GM19099 (cell line): ENCODE data around the gene HSPA1L.

Experiments used
- POLR2A ChIP-seq: IDR thresholded peaks from 3 replicates; pipeline ENCODE4 v1.6.1; 2011; ENCODE audit warnings: low read depth; ENCODE audit not compliant: insufficient read length; ENCODE audit errors: extremely low read depth

The HSPA1L gene

DNA sequence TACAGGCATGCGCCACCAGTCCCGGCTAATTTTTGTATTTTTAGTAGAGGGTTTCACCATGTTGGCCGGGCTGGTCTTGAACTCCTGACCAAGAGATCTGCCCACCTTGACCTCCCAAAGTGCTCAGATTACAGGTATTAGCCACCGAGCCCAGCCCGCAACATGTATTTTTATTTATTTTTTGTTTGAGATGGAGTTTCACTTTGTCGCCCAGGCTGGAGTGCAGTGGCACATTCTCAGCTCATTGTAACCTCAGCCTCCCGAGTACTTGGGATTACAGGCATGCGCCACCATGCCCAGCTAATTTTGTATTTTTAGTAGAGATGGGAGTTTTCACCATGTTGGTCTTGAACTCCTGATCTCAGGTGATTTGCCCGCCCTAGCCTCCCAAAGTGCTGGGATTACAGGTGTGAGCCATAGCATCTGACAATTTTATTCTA lies 23.1 kb upstream of the HSPA1L start:
- TF ChIP-seq POLR2A = peak; percentile 16

DNA sequence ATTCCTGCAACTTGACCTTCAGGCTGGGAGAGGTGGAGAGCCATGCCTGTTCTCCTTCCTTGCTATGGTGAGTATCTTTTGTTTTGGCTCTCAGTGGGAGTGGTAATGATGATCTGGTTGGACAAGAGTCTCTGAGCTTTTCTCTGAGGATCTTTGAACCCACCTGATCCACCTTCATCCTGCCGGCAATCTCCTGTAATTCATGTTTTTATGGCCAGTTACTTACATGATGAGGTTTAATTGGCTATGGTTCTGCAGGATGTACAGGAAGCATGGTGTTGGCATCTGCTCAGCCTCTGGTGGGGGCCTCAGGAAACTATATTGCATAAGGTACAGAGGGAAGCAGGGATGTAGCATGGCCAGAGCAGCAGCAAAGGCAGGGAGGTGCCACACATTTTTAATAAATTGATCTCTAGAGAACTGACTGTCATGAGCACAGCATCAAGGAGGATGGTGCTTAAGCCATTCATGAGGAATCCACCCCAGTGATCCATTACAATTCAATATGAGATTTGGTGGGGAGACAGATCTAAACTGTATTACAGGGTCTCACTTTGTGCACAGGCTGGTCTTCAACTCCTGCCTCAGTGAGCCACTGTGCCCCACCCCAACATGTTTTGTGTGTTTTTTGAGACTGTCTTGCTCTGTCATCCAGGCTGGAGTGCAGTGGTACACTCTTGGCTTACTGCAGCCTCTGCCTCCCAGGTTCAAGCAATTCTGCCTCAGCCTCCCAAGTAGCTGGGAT lies 22.5 kb upstream of the HSPA1L start:
- TF ChIP-seq POLR2A = no peak

DNA sequence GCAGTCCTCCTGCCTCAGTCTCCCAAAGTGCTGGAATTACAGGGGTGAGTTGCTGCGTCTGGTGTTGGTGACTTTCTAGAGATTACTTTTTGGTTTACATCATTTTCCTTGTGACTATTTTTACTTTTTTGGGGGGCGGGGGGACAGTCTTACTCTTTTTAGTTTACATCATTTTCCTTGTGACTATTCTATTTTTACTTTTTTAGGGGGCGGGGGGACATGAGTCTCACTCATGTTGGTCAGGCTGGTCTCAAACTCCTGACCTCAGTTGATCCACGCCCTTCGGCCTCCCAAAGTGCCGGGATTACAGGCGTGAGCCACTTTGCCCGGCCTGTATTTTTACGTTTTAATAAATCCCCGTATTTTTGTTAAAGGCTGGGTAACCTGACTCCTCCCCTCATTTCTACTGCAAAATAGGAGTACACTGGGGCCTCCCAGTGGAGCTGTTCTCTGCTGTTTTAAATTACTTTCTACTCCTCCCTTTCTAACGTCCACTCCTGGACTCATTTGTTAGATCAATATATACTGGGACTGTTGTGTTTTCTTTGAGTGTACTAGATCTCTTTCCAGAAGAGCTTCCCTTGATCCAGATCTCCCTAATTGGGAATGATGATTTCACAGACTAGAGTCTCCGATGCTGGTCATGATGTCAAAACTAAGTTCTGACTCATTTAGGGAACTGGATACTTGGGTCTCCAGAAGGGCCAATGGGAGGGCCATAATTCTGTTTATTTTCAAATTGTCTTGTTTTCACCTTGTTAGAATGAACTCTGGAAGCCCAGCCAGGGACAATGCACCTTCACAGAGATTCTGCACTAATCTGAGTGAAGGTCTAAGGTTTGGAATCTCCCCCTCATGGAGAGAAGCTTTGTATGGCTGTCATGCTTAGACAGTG lies 21.6 kb upstream of the HSPA1L start:
- no peak for TF ChIP-seq POLR2A

DNA sequence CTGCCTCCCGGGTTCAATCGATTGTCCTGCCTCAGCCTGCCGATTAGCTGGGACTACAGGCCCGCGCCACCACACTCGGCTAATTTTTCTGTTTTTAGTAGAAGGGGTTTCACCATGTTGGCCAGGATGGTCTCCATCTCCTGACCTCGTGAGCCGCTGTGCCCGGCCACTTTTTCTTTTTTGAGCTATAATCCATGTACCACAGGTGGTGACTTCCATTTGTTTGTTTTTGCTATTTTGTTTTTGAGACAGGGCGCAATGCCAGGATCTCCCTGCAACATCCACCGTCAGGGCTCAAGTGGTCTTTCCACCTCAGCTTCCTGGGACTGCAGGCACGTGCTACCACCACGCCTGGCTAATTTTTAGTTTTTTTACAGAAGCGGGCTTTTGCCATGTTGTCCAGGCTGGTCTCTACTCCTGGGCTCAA lies 21.0 kb upstream of the HSPA1L start:
- TF ChIP-seq POLR2A = no peak

DNA sequence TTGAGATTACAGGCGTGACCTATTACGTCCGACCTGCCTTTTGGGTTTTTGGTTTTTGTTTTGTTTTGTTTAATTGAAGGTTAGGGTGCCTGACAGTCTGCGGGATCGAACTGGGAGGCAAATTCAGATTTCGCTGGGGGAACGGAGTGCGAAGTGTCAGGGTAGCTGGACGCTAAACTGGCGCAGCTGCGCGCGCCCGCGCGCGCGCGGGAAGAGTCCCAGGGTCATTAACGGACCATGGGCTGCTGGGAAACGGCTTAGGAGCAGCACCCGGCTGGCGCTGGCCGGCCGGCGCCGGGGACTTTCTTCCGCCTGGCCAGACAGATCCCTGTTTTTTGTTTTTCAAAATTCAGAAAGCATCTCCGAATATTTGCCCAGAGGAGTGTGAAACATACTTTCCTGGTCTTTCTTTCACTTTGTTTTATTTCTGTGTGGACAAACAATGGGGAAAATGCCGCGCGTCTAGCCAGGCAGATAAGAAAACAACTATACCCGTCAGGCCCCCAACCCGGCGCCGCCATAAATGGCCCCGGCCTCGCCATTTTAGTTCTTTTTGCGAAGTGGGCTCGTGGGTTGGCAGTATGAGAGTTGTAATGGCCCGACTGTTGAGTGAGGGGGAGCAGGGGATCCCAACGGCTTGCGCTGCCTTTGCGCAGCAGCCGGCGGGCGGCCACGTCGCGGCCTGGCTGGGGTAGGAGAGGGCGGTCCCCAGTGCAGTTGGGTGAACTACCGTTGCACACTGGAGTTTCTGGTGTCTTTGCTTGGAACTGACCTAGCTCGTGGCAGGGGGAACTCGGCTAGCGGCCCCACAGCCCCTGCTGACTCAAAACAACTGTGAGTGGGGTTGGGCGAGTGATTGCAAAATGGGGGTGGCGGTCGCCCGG lies 19.5 kb upstream of the HSPA1L start:
- TF ChIP-seq POLR2A = peak; percentile 99

DNA sequence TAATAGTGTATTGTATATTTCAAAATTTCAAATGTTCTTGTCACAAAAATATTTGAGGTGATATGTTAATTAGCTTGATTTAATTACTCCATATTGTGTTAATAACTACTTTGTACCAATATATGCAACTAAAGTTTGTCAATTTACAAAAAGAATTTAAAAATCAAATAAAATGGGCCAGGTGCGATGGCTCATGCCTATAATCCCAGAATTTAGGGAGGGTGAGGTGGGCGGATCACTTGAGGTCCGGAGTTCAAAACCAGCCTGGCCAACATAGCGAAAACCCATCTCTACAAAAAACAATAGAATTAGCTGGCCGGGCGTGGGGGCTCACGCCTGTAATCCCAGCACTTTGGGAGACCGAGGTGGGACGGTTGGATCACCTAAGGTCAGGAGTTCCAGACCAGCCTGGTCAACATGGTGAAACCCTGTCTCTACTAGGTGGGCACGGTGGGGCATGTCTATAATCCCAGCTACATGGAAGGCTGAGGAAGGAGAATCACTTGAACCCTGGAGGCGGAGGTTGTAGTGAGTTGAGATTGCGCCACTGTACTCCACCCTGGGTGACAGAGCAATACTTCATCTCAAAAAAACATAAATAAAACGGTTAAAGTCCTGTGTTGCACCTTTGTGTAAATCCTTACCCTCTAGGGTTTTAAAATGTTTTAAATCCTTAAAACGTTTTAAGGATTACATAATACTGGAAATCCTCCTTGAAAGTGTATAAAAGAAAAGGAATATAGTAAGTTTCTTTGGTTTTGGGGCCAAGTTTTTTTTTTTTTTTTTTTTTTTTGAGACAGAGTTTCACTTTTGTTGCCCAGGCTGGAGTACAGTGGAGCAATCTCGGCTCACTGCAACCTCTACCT lies 16.5 kb upstream of the HSPA1L start:
- TF ChIP-seq POLR2A = no peak

DNA sequence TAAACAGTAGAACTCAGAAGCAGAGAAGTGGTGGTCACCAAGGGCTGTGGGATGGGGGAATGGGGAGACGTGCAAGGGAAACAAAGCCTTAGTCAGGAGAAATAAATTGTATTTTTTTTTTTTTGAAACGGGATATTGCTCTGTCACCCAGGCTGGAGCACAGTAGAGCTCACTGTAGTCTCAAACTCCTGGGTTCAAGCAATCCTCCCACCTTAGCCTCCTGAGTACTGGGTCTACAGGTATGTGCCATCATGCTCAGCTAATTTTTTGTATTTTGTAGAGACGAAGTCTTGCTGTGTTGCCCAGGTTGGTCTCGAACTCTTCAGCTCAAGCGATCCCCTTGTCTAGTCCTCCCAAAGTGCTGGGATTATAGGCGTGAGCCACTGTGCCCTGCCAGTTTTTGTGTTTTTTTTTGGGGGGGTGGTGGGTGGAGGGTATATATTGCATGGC lies 15.8 kb upstream of the HSPA1L start:
- TF ChIP-seq POLR2A = no peak

DNA sequence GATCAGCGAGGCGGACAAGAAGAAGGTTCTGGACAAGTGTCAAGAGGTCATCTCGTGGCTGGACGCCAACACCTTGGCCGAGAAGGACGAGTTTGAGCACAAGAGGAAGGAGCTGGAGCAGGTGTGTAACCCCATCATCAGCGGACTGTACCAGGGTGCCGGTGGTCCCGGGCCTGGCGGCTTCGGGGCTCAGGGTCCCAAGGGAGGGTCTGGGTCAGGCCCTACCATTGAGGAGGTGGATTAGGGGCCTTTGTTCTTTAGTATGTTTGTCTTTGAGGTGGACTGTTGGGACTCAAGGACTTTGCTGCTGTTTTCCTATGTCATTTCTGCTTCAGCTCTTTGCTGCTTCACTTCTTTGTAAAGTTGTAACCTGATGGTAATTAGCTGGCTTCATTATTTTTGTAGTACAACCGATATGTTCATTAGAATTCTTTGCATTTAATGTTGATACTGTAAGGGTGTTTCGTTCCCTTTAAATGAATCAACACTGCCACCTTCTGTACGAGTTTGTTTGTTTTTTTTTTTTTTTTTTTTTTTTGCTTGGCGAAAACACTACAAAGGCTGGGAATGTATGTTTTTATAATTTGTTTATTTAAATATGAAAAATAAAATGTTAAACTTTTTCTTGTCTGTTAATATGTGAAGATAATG lies 14.7 kb upstream of the HSPA1L start:
- no peak for TF ChIP-seq POLR2A

DNA sequence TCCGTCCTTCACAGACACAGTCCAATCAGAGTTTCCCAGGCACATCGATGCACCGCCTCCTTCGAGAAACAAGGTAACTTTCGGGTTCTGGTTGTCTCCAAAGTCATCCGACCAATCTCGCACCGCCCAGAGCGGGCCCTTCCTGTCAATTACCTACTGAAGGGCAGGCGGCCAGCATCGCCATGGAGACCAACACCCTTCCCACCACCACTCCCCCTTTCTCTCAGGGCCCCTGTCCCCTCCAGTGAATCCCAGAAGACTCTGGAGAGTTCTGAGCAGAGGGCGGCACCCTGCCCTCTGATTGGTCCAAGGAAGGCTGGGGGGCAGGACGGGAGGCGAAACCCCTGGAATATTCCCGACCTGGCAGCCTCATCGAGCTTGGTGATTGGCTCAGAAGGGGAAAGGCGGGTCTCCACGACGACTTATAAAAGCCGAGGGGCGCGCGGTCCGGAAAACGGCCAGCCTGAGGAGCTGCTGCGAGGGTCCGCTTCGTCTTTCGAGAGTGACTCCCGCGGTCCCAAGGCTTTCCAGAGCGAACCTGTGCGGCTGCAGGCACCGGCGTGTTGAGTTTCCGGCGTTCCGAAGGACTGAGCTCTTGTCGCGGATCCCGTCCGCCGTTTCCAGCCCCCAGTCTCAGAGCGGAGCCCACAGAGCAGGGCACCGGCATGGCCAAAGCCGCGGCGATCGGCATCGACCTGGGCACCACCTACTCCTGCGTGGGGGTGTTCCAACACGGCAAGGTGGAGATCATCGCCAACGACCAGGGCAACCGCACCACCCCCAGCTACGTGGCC lies 12.4 kb upstream of the HSPA1L start, which contains the start of gene HSPA1B:
Gene HSPA1B (plus strand): TSS at position 453 of the 794 bp plus-strand sequence. CDS start 213 bp downstream, at position 666.
- TF ChIP-seq POLR2A = peak; percentile 99

DNA sequence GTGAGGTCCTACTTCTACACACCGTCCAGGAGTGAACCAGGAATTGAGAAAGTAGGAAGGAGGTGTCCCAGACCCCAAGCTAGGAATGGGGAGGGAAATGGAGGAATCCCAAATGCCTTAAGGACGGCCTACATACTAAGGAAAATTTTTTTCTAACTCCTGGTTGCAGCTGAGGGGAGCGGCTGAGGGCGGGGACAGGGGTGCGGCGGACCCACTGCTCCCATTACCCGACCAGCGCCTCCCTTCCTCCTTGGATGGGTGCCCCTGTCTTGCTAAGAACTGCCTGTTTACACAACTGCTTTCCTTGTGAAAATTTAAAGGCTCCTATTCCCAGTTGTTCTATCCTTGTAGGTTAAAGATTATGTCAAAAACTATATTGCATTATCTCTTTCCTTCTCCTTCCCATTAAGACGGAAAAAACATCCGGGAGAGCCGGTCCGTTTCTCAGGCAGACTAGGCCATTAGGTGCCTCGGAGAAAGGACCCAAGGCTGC lies 11.8 kb upstream of the HSPA1L start:
- no peak for TF ChIP-seq POLR2A

DNA sequence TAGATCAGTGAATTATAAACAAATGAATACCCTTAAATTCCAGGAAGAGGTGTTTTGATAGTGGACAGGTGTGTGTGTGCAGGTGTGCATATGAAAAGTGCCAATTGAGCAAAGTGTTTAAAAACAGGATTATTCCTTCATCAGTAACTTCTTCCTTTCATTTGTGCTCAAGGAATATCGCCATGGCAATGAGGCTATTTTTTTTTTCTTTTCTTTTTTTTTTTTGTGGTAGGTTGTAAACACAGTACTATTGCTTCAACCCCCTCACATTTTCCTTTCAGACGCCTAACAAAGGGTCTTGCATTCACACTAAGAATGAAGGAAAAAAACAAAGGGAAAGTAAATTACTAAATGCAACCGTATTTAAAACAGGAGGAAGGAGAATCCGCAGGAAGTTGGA lies 10.5 kb upstream of the HSPA1L start:
- no peak for TF ChIP-seq POLR2A

DNA sequence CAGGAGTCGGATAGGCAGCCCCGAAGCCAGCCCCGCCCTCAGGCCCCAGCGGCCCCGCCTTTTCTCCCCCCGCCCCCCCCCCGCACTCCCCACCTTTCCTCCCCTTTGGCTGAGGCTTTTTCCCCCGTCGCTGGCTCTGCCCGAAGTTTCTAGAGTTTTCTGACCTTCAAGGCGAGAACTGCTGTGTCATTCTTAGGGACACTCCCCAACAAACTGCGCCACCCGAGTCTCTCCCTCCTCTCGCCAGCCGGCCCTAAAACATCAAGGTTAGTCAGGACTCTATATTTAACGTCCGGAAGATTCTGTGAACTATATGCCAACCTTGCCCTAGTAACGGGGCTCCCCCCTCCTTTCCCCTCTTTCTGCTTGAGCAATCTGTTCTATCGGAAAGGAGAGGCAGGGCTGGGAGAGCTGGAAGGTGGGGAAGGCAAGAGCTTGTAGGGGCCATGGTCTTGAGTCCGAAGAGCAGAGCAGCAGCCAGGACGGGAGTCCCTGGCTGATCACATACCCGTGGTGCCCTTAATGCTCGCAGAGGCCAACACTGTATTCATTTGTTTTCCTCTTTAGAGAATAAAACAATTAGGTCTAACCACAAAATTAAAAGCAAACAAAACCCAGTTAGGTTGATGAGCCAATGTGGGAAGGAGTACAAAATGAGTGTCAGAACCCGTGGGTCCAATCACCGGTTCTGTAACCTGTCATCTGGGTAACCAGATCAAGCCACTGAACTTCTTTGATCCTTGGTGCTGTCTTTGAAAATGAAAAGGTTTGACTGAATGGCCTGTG lies 7.1 kb upstream of the HSPA1L start:
- TF ChIP-seq POLR2A = no peak
